ENCODE results near the gene GLRX5. TPM values are rescaled to one million over a fixed set of nuclear protein-coding genes. Genes with fewer than 3 reads are reported as not detected.

GLRX5 gene
- total RNA-seq, 5 donors from 2014 or later (not counting 1 experiment from before 2014, with no cell fraction given) = 15.4 to 24.2 (median 16.0) TPM

DNA sequence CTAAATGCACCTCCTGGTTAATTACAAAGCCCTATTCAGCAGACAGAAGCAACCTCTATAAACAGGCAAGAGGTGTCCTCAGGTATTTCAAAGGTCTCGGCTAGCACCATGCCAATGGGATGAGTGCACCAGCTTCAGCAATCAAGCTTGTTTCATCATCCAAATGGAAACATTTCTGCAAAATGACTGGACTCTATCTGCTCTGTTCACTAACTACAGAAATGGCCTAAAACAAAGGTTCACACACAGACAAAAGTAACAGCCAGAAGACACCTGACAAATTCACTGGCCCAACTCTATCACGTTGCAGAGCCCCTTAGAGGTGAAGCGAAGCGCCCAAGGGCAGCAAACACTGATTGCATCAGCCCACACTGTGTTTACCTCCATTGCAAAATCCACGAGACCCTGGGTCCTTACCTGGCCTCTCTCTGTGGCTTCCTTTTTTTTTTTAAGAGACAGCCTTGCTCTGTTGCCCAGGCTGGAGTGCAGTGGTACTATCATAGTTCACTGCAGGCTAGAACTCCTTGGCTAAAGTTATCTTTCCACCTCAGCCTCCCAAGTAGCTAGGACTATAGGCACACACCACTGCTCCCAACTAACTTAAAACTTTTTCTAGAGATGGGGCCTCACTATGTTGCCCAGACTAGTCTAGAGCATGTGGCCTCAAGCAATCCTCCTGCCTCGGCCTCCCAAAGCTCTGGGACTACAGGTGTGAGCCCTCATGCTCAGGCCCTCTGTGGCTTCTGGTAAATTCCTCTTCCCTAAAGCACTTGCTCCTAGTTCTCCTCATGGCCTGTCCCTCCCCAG is 9.9 kb upstream of the GLRX5 start:
- no peak for DNase-seq
- Mint-ChIP-seq H3K27ac (peak overlapping the region; percentile 95 to 98), H3K9me3 (no peaks in the 10 kb centered on the region), H3K4me3 (peak overlapping the region in 1 of 3 donors; percentile 86), H3K4me1 (peaks cover 69 to 76% (median 72%) of the 10 kb centered on the region in 3 donors), H3K36me3 (peaks cover 2% of the 10 kb centered on the region), H3K27me3 (no peaks in the 10 kb centered on the region)
- no peaks in the 10 kb centered on the region for H3K27me3 ChIP-seq (replicated peaks in 1 of 2; ENCODE audit: control insufficient read depth in 2 of 2, extremely low read depth in 1 of 2, insufficient read depth in 2 of 2, low read length in 1 of 2)
- peaks cover 0 to 4% of the 10 kb centered on the region in 2 donors for H3K36me3 ChIP-seq (ENCODE audit: control insufficient read depth in 2 of 2, extremely low read depth in 1 of 2, insufficient read depth in 1 of 2, low read length in 1 of 2)
- H3K4me3 ChIP-seq (ENCODE audit: control insufficient read depth in 1 of 2, extremely low read depth in 1 of 2, low read length in 1 of 2) = no peak overlapping the region
- ChIA-PET CTCF (interaction anchor here (0.6 to 3.1 kb wide), 6 partner anchors 8 to 81 kb away, joined by 3 to 75 read pairs (median 4); no protein-coding TSS in a partner anchor), POLR2A (no interaction called here)
- peak overlapping the region; percentile 70 for H3K27ac ChIP-seq (ENCODE audit: low read length)
- no peaks in the 10 kb centered on the region for H3K9me3 ChIP-seq
- peaks cover 43 to 62% of the 10 kb centered on the region in 2 experiments for H3K4me1 ChIP-seq (ENCODE audit: control insufficient read depth in 1 of 2, extremely low read depth in 1 of 2, insufficient read depth in 2 of 2, low read length in 2 of 2)
- ATAC-seq (replicated peaks in 1 of 4) = no peak
- WGBS (ENCODE audit: insufficient coverage) = 90% methylated on average over 5 of the region's 6 CpGs

DNA sequence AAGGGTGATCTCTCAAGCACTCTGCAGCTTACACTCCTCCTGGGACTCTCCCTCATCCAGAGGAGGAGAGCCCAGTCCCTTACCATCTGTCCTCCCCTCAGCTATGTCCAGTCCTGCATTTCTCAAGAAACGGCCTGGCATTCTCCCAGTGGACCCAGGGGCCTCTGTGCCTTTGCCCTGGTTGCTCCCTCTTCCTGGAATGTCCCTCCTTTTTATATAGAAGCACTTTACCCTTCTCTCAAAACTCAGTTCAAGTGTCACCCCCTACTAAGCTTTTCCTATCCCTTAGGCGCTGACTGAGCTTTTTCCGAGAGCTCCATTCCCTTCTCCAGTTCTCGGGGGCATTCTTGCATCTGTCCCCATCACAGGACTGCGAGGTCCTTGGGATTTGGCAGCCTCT is 8.9 kb upstream of the GLRX5 start:
- DNase-seq (no peak), ATAC-seq (replicated peaks in 1 of 4) (no peak)
- H3K4me3 ChIP-seq (ENCODE audit: control insufficient read depth in 1 of 2, extremely low read depth in 1 of 2, low read length in 1 of 2) = no peak overlapping the region
- ChIA-PET POLR2A (interaction anchor here in 1 of 2 donors (0.5 to 0.6 kb wide), 2 partner anchors 8 to 249 kb away, joined by 5 to 6 read pairs; no protein-coding TSS in a partner anchor), CTCF (interaction anchor here (0.6 to 3.1 kb wide), 13 partner anchors 8 to 99 kb away, joined by 3 to 75 read pairs (median 4); partner anchors contain the start of gene SYNE3 (in 1 of the 2))
- no peaks in the 10 kb centered on the region for H3K27me3 Mint-ChIP-seq
- no peaks in the 10 kb centered on the region for H3K9me3 Mint-ChIP-seq
- no peak overlapping the region for H3K27ac ChIP-seq (ENCODE audit: low read length)
- H3K9me3 ChIP-seq = no peaks in the 10 kb centered on the region
- WGBS (ENCODE audit: insufficient coverage) = 100% methylated on average over 4 of the region's 5 CpGs
- peaks cover 35 to 51% of the 10 kb centered on the region in 2 experiments for H3K4me1 ChIP-seq (ENCODE audit: control insufficient read depth in 1 of 2, extremely low read depth in 1 of 2, insufficient read depth in 2 of 2, low read length in 2 of 2)
- H3K4me1 Mint-ChIP-seq = peaks cover 71 to 74% (median 72%) of the 10 kb centered on the region in 3 donors
- H3K4me3 Mint-ChIP-seq = no peak overlapping the region
- H3K27ac Mint-ChIP-seq = peak overlapping the region; percentile 95 to 98
- H3K36me3 ChIP-seq (ENCODE audit: control insufficient read depth in 2 of 2, extremely low read depth in 1 of 2, insufficient read depth in 1 of 2, low read length in 1 of 2) = peaks cover 0 to 10% of the 10 kb centered on the region in 2 donors
- H3K36me3 Mint-ChIP-seq = peaks cover 5% of the 10 kb centered on the region
- H3K27me3 ChIP-seq (replicated peaks in 1 of 2; ENCODE audit: control insufficient read depth in 2 of 2, extremely low read depth in 1 of 2, insufficient read depth in 2 of 2, low read length in 1 of 2) = no peaks in the 10 kb centered on the region

DNA sequence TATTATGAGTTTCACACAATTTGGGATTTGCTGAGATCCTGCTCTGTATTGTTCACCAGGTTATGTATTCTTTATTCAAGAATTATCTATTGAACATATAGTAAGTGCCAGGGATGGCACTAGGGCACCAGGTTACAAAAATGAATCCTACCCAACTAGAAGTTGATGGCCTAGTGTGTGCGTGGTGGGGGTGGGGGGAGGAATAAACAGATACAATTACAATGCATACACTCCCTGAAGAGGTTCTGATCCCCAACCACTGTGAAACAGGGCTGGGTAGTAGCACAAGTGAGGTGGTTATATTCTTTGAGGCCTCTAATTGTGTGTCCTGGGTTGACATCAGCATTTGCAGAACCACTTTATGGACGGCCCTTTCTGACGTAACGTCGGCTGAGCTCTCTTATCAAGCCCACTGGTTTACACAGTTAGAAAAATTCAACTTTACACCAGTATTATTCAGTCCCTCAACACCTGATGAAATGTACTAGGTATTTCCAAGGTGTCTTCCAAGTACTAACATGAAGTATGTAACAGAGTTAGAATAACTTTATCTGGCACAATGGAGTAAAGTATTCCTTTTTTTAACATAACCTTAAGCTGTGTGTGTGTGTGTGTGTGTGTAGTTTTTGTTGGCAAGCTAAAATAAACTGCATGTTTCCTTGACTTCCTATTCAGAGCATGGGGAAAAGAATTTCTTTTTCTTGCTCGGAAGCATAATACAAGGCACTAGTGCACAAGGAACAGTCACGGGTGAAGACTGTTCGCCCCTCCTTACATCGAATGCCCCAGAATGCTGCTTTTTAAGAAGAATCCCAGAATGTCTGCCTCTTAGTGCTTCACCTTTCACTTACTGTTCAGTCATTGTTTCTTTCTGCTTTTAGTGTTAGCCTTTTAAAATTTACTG is 8.1 kb upstream of the GLRX5 start:
- Histone ChIP-seq H3K27ac (ENCODE audit: low read length) (no peak overlapping the region), H3K4me1 (ENCODE audit: control insufficient read depth in 1 of 2, extremely low read depth in 1 of 2, insufficient read depth in 2 of 2, low read length in 2 of 2) (peaks cover 35 to 45% of the 10 kb centered on the region in 2 experiments), H3K4me3 (ENCODE audit: control insufficient read depth in 1 of 2, extremely low read depth in 1 of 2, low read length in 1 of 2) (no peak overlapping the region), H3K27me3 (replicated peaks in 1 of 2; ENCODE audit: control insufficient read depth in 2 of 2, extremely low read depth in 1 of 2, insufficient read depth in 2 of 2, low read length in 1 of 2) (no peaks in the 10 kb centered on the region), H3K36me3 (ENCODE audit: control insufficient read depth in 2 of 2, extremely low read depth in 1 of 2, insufficient read depth in 1 of 2, low read length in 1 of 2) (peaks cover 0 to 11% of the 10 kb centered on the region in 2 donors), H3K9me3 (no peaks in the 10 kb centered on the region)
- Mint-ChIP-seq H3K36me3 (peaks cover 5% of the 10 kb centered on the region), H3K4me3 (no peak overlapping the region), H3K9me3 (no peaks in the 10 kb centered on the region), H3K27me3 (no peaks in the 10 kb centered on the region), H3K4me1 (peaks cover 71 to 74% (median 73%) of the 10 kb centered on the region in 3 donors), H3K27ac (peak overlapping the region; percentile 95 to 98)
- WGBS (ENCODE audit: insufficient coverage) = 80% methylated on average over 1 of the region's 9 CpGs
- CTCF ChIA-PET = interaction anchor here (0.6 to 3.1 kb wide), 16 partner anchors 8 to 838 kb away, joined by 3 to 75 read pairs (median 4); partner anchors contain the start of gene SYNE3 (in 1 of the 2)
- ATAC-seq (replicated peaks in 1 of 4) (no peak), DNase-seq (no peak)
- POLR2A ChIA-PET = interaction anchor here in 1 of 2 donors (0.5 to 0.6 kb wide), 2 partner anchors 9 to 248 kb away, joined by 5 to 6 read pairs; no protein-coding TSS in a partner anchor

DNA sequence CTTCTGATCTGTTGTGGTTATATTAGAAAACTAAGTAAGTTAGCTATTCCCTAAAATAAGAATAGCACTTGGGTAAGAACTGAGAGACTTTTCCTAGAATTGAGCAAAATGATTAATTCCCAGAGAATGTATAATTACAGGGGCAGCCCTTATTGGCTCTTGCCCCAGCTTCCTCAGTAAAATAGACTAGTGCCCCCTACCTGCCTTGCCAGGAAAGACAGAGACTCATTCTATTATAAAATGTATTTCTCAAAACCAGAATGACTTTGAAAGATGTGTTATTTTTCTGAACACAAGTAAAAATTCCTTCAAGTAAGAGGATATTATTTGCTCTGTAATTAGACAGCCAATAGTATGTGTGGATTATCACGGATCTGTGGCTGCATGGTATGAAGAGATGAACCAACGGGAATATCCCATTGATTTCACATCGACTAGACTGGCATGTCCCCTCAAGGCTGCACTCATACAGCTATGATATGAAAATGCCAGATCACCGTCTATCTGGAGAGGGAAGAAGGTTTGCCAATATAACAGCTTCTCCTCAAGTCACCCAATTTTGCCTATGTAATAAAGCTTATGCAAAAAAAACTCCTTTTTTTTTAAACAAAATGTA is 7.4 kb upstream of the GLRX5 start:
- Mint-ChIP-seq H3K4me3 (no peak overlapping the region), H3K27ac (peak overlapping the region; percentile 83 to 89), H3K4me1 (peaks cover 71 to 73% (median 73%) of the 10 kb centered on the region in 3 donors), H3K36me3 (peaks cover 10% of the 10 kb centered on the region), H3K27me3 (no peaks in the 10 kb centered on the region), H3K9me3 (no peaks in the 10 kb centered on the region)
- Histone ChIP-seq H3K27ac (ENCODE audit: low read length) (no peak overlapping the region), H3K36me3 (ENCODE audit: control insufficient read depth in 2 of 2, extremely low read depth in 1 of 2, insufficient read depth in 1 of 2, low read length in 1 of 2) (peaks cover 0 to 11% of the 10 kb centered on the region in 2 donors), H3K4me3 (ENCODE audit: control insufficient read depth in 1 of 2, extremely low read depth in 1 of 2, low read length in 1 of 2) (no peak overlapping the region), H3K27me3 (replicated peaks in 1 of 2; ENCODE audit: control insufficient read depth in 2 of 2, extremely low read depth in 1 of 2, insufficient read depth in 2 of 2, low read length in 1 of 2) (no peaks in the 10 kb centered on the region), H3K4me1 (ENCODE audit: control insufficient read depth in 1 of 2, extremely low read depth in 1 of 2, insufficient read depth in 2 of 2, low read length in 2 of 2) (peaks cover 35 to 41% of the 10 kb centered on the region in 2 experiments), H3K9me3 (no peaks in the 10 kb centered on the region)
- ChIA-PET POLR2A (no interaction called here), CTCF (interaction anchor here (0.5 to 3.1 kb wide), 19 partner anchors 9 to 113 kb away, joined by 3 to 75 read pairs (median 5); partner anchors contain the start of gene SYNE3 (in 1 of the 2))
- ATAC-seq (replicated peaks in 1 of 4) = peak in 1 of 4 experiments; percentile 34
- DNase-seq = peak in 16 of 35 experiments; percentile 27 to 72 (median 46)
- WGBS (ENCODE audit: insufficient coverage) = no CpG with 5 or more reads among the region's 4 CpGs

- Mint-ChIP-seq H3K4me1 (peaks cover 70% of the 10 kb centered on the region in 3 donors), H3K27ac (peak overlapping the region in 1 of 2 donors; percentile 72), H3K36me3 (peaks cover 12% of the 10 kb centered on the region), H3K9me3 (no peaks in the 10 kb centered on the region), H3K4me3 (no peak overlapping the region), H3K27me3 (no peaks in the 10 kb centered on the region)
- ATAC-seq (replicated peaks in 1 of 4) = no peak
- WGBS (ENCODE audit: insufficient coverage) = 83% methylated on average over 1 of the region's 7 CpGs
- ChIA-PET POLR2A (no interaction called here), CTCF (interaction anchor here (0.6 to 1.6 kb wide), 6 partner anchors 9 to 99 kb away, joined by 4 to 12 read pairs (median 5); partner anchors contain the start of gene SYNE3 (in 1 of the 2))
- peaks cover 0 to 13% of the 10 kb centered on the region in 2 donors for H3K36me3 ChIP-seq (ENCODE audit: control insufficient read depth in 2 of 2, extremely low read depth in 1 of 2, insufficient read depth in 1 of 2, low read length in 1 of 2)
- no peaks in the 10 kb centered on the region for H3K27me3 ChIP-seq (replicated peaks in 1 of 2; ENCODE audit: control insufficient read depth in 2 of 2, extremely low read depth in 1 of 2, insufficient read depth in 2 of 2, low read length in 1 of 2)
- DNase-seq = no peak
- H3K4me3 ChIP-seq (ENCODE audit: control insufficient read depth in 1 of 2, extremely low read depth in 1 of 2, low read length in 1 of 2) = no peak overlapping the region
- peaks cover 31 to 33% of the 10 kb centered on the region in 2 experiments for H3K4me1 ChIP-seq (ENCODE audit: control insufficient read depth in 1 of 2, extremely low read depth in 1 of 2, insufficient read depth in 2 of 2, low read length in 2 of 2)
- H3K9me3 ChIP-seq = no peaks in the 10 kb centered on the region
- H3K27ac ChIP-seq (ENCODE audit: low read length) = no peak overlapping the region
Observed at GRCh38 chr14:95529216-95529615, 5.6 kb upstream of the GLRX5 start.
